ENCODE data around the gene GRIN2A. TPM values are rescaled to one million over a fixed set of nuclear protein-coding genes. Genes with fewer than 3 reads are reported as not detected.

The GRIN2A gene
- total RNA-seq, 4 donors from 2014 or later: 0.35 to 7.4 (median 1.5) TPM

DNA sequence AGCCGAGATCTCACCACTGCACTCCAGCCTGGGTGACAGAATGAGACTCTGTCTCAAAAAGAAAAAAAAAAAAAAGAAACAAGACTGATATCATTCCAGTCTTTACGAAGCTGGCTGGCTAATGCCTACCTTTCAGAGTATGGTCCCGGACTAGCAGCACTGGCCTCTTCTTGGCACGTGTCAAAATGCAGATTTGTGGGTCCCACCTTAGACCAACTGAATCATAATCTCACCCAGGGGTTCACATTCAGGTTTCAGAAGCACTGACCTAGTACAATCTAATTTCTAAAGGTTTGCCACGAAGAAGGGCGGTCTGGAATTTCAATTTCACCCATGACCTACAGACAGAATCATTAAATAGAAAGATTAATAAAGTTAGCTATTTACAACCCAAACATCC is 43.4 kb upstream of the GRIN2A start:
- Histone ChIP-seq H3K27me3 (no peaks in the 10 kb centered on the region), H3K4me3 (no peak overlapping the region), H3K27ac (no peak overlapping the region), H3K36me3 (no peaks in the 10 kb centered on the region), H3K9me3 (no peaks in the 10 kb centered on the region), H3K4me1 (no peaks in the 10 kb centered on the region)
- no peak for DNase-seq
- no peak for TF ChIP-seq POLR2A (IDR thresholded peaks at IDR 0.05)
- TF ChIP-seq, protein P1, sequence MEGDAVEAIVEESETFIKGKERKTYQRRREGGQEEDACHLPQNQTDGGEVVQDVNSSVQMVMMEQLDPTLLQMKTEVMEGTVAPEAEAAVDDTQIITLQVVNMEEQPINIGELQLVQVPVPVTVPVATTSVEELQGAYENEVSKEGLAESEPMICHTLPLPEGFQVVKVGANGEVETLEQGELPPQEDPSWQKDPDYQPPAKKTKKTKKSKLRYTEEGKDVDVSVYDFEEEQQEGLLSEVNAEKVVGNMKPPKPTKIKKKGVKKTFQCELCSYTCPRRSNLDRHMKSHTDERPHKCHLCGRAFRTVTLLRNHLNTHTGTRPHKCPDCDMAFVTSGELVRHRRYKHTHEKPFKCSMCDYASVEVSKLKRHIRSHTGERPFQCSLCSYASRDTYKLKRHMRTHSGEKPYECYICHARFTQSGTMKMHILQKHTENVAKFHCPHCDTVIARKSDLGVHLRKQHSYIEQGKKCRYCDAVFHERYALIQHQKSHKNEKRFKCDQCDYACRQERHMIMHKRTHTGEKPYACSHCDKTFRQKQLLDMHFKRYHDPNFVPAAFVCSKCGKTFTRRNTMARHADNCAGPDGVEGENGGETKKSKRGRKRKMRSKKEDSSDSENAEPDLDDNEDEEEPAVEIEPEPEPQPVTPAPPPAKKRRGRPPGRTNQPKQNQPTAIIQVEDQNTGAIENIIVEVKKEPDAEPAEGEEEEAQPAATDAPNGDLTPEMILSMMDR (IDR thresholded peaks at IDR 0.05): no peak

DNA sequence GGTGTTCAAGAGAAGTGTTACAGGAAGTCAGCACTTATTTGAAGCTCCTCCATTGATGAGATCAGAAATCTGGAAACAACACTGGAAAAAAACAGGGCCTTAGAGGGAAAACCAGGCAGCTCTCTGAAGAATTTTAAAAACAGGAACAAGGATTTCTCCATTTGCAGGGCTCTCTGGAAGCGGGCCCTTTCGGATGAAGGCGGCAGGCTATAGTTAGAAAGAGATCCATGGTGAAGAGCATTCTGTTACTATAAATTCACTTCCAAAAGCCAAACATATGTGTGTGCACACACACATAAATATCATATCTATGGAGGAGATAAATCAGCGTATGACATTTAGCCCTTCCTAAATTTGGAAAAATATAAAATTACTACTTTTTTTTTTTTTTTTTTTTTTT is 42.6 kb upstream of the GRIN2A start:
- Histone ChIP-seq H3K36me3 (no peaks in the 10 kb centered on the region), H3K27ac (no peak overlapping the region), H3K4me3 (no peak overlapping the region), H3K9me3 (no peaks in the 10 kb centered on the region), H3K27me3 (no peaks in the 10 kb centered on the region), H3K4me1 (no peaks in the 10 kb centered on the region)
- TF ChIP-seq, protein P1 (IDR thresholded peaks at IDR 0.05): no peak
- no peak for TF ChIP-seq POLR2A (IDR thresholded peaks at IDR 0.05)
- no peak for DNase-seq

DNA sequence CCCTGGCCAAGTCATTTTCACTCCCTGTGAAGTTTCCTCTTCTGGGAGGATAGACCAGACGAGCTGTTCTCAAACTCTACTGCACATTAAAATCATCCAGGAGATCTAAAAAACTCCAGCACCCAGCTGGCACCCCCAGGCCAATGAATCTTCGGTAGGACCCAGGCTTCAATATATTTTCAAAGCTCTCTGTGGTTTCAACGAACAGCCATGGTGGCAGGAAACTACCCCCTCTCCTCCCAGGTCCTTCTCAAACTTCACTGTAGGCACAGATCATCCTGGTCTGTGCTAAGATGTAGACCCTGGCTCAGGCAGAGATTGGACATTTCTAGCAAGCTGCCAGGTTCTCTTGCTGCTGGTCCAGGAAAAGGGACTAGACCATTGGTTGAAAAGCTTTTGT is 38.7 kb upstream of the GRIN2A start:
- Histone ChIP-seq H3K27ac (no peak overlapping the region), H3K4me3 (no peak overlapping the region), H3K27me3 (no peaks in the 10 kb centered on the region), H3K9me3 (no peaks in the 10 kb centered on the region), H3K4me1 (no peaks in the 10 kb centered on the region), H3K36me3 (no peaks in the 10 kb centered on the region)
- no peak for TF ChIP-seq POLR2A (IDR thresholded peaks at IDR 0.05)
- TF ChIP-seq, protein P1 (IDR thresholded peaks at IDR 0.05): no peak
- DNase-seq: no peak

DNA sequence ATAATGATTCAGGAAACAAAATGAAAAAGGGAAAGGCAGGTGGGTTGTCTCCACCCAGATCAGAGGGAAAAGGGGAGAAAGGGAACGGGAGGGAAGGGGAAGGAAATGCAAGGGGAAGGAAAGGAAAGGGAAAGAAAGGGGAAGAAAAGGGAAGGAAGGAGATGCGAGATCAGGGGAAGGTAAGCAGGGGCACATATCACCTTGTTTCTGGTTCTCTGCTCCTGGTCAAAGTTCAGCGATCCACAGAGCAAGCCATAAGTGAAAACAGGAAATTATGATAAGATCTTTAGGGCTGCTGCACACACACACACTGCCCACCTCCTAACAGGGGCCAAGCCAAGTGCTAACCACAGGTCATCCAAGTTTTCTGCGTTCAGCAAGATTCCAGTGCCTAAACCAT is 37.5 kb upstream of the GRIN2A start:
- no peaks in the 10 kb centered on the region for H3K27me3 ChIP-seq
- H3K4me1 ChIP-seq: no peaks in the 10 kb centered on the region
- H3K36me3 ChIP-seq: no peaks in the 10 kb centered on the region
- no peak for DNase-seq
- H3K9me3 ChIP-seq: no peaks in the 10 kb centered on the region
- no peak overlapping the region for H3K4me3 ChIP-seq
- TF ChIP-seq, protein P1 (IDR thresholded peaks at IDR 0.05): no peak
- no peak for TF ChIP-seq POLR2A (IDR thresholded peaks at IDR 0.05)
- no peak overlapping the region for H3K27ac ChIP-seq

DNA sequence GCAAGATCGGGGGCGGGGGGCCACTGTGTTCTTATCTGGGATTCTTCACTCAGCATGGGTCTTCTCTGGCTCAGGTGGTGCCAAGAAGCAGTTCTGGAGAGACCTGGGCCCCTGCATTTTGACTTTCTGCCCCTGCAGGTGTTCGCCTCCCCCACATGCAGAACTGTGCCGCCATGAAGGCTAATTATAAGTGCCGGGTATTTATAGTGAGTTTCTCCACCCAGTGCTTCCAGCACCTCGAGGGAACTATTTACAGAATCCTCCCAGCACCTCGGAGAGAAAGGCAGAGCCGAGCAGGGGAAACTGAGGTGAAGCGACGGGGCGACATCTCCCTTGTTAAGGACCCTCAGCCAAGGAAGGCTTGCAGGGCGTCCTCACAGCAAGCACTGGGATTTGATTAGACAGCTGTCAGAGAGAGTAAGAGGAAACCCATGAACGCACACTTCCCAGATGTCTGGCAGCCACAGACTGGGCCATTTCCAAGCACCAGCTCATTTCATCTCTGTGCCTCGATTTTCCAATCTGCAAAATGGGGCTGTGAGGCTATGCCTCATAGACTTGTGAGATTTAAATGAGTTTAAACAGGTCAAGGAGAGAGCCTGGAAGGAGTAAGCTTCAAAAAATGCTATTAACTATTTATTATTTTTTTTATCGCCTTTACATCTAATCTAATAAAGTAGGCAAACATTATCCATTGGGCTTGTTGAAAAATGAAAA is 36.4 kb upstream of the GRIN2A start:
- no peak for DNase-seq
- Histone ChIP-seq H3K4me1 (no peaks in the 10 kb centered on the region), H3K27me3 (no peaks in the 10 kb centered on the region), H3K9me3 (no peaks in the 10 kb centered on the region), H3K36me3 (no peaks in the 10 kb centered on the region), H3K4me3 (no peak overlapping the region), H3K27ac (no peak overlapping the region)
- TF ChIP-seq, protein P1 (IDR thresholded peaks at IDR 0.05): no peak

DNA sequence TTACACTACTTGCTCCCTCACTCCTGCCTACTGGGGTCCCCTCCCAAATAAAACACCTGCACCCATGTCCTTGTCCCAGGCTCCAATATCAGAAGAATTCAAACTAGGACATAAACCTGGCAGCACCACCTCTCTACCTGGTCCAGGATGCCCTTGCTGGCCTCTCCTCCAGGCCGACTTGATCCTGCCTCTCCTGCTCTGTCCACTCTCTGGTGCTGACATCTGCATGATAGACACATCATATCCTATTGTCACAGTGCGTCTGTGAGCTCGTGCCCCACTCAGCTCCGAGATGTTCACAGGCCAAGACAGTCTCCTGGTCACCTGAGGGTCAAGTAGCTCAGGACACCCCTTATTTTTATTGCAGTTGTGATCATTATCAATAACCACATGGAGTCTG is 31.5 kb upstream of the GRIN2A start:
- no peak for DNase-seq
- Histone ChIP-seq H3K36me3 (no peaks in the 10 kb centered on the region), H3K27ac (no peak overlapping the region), H3K27me3 (no peaks in the 10 kb centered on the region), H3K4me3 (no peak overlapping the region), H3K9me3 (no peaks in the 10 kb centered on the region), H3K4me1 (no peaks in the 10 kb centered on the region)
- TF ChIP-seq POLR2A (IDR thresholded peaks at IDR 0.05): no peak
- TF ChIP-seq, protein P1 (IDR thresholded peaks at IDR 0.05): no peak

Data from Peyer's patch (tissue), 4 donors.